ENCODE measurements around the gene LARP1.
"Not testable (repeated sequence)": the region's sequence is repeated elsewhere in the genome, so short reads cannot be mapped to it uniquely, and the experiment has no call there.

Gene LARP1

DNA sequence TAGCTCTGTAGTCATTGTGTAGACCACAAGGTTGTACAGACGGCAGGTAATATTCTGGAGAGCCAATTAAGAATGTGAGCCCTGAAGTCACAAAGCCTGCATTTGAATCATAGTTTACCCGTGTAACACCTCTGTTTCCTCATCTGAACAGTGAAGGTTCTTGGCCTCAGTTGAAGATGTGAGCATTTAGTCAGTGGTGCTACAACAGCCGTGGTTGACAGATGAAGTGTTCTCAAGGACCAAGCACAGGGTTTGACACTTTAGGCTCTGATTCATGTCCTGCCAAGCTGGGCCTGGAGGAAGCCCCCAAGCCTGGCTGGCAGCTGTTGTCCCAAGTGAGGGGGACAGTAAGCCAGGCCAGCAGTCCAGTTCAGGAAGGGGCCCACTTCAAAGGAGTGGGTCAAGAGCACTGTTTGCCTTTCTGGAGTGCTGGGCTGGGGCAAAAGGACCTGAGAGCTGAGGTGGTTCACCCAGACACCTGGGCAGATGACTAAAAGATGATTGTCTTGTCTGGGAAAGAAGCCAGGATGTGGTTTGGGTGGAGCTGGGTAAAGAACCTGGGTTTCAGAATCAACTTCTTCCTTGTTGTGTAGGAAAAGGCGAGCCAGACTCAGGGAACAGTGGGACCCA is 74.5 kb downstream of the LARP1 start:
- H3K4me3 ChIP-seq (ENCODE audit: low read length), result no peak overlapping the region
- no peak for DNase-seq (ENCODE audit: low read depth)
- TF ChIP-seq, protein P1, sequence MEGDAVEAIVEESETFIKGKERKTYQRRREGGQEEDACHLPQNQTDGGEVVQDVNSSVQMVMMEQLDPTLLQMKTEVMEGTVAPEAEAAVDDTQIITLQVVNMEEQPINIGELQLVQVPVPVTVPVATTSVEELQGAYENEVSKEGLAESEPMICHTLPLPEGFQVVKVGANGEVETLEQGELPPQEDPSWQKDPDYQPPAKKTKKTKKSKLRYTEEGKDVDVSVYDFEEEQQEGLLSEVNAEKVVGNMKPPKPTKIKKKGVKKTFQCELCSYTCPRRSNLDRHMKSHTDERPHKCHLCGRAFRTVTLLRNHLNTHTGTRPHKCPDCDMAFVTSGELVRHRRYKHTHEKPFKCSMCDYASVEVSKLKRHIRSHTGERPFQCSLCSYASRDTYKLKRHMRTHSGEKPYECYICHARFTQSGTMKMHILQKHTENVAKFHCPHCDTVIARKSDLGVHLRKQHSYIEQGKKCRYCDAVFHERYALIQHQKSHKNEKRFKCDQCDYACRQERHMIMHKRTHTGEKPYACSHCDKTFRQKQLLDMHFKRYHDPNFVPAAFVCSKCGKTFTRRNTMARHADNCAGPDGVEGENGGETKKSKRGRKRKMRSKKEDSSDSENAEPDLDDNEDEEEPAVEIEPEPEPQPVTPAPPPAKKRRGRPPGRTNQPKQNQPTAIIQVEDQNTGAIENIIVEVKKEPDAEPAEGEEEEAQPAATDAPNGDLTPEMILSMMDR (conservative IDR thresholded peaks at IDR 0.05; ENCODE audit: low read length), result no peak

DNA sequence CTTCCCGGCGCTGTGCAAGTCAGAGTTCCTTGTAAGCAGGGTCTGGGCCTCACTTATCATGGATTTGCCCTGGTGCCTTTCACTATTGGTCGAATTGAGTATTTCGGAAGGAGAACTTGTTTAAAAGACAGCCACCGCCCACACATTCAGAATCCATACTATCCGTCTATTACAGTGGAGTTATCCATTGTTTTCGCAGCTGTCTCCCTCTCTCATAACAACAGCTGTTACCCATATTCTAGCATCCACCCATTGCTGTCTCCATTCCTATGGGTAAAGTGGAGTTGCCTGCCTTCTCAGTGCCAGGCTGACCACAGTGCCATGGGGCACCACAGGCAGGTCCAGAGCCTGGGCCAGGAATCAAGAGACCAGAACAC is 75.0 kb downstream of the LARP1 start:
- DNase-seq (ENCODE audit: low read depth), result no peak
- no peak overlapping the region for H3K4me3 ChIP-seq (ENCODE audit: low read length)
- TF ChIP-seq, protein P1 (conservative IDR thresholded peaks at IDR 0.05; ENCODE audit: low read length), result no peak

DNA sequence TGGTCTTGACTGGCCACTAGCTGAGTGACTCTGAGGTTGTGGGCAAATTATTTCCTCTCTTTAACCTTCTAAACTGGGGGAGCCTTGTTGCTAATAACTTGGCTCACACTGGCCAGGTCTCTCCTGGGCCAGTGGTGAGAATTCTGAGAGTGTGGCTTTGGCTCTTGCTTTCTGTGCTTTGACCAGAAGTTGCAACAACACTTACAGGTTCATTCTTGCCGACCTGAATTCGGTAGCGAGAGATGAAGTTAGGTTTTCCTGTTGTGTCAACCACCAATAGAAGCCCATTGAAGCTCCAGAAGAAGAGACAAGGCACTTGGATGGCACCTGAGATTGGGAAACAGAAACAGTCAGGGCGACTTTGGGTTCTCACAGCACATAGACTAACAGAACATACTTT is 75.4 kb downstream of the LARP1 start:
- no peak for DNase-seq (ENCODE audit: low read depth)
- TF ChIP-seq, protein P1 (conservative IDR thresholded peaks at IDR 0.05; ENCODE audit: low read length), result no peak
- no peak overlapping the region for H3K4me3 ChIP-seq (ENCODE audit: low read length)

DNA sequence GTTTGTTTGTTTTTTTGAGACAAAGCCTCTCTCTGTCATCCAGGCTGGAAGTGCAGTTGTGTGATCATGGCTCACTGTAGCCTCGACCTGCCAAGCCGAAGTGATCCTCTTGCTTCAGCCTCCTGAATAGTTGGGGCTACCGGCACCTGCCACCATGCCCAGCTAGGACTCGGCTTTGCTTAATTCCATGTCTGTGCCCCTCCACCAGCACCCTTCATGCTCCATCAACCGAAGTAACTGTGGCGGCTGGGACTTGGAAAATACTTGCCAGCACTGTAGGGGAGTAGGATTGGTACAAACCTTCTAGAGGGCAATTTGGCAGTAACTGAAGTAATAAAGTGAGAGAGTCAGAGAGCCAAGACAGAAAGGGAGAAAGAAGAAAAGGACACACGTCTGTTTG is 76.3 kb downstream of the LARP1 start:
- TF ChIP-seq, protein P1 (conservative IDR thresholded peaks at IDR 0.05; ENCODE audit: low read length), result no peak
- H3K4me3 ChIP-seq (ENCODE audit: low read length), result no peak overlapping the region
- DNase-seq (ENCODE audit: low read depth), result no peak

DNA sequence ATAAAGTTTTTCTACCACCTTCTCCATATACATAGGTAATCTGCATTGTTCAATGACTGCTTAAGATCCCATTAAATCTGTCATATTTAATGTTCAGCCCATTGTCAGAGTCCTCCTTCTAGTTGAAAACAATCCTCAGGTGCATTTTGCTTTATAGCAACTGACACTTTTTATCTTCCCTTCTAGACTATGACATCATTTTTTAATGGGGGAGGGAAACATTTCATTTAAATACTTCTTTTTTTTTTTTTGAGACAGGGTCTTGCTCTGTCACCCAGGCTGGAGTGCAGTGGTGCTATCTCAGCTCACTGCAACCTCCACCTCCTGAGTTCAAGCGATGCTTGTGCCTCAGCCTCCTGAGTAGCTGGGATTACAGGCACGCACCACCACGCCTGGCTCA is 77.6 kb downstream of the LARP1 start:
- not testable (repeated sequence) for DNase-seq (ENCODE audit: low read depth); H3K4me3 ChIP-seq (ENCODE audit: low read length)

DNA sequence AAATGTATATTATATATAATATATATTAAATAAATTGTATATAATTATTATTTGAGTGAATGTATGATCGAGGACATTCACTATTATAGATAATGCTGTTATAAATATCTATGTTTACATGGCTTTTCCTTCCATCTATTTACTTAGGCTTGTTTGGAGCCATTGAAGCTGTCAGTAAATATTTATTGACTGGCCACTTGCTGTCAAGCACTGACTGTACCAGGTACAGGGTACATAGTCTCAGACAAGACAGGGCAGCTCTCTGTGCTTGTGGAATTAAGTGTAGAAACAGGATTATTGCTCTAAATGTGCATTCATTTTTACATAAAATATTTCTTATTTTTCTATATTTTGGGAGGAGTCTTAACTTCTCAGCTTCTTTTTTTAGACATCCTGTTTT is 78.9 kb downstream of the LARP1 start:
- no peak for DNase-seq (ENCODE audit: low read depth)

DNA sequence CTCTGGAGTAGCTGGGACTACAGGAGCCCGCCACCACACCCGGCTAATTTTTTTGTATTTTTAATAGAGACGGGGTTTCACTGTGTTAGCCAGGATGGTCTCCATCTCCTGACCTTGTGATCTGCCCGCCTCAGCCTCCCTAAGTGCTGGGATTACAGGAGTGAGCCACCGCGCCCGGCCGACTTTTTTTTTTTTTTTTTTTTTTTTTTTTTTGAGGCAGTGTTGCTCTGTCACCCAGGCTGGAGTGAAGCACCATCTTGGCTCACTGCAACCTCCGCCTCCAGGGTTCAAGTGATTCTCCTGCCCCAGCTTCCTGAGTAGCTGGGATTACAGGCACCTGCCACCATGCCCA is 80.5 kb downstream of the LARP1 start:
- not testable (repeated sequence) for H3K4me3 ChIP-seq (ENCODE audit: low read length); DNase-seq (ENCODE audit: low read depth)

More for the DNA sequence above, 78.9 kb downstream of the LARP1 start:
- H3K4me3 ChIP-seq (ENCODE audit: low read length), result no peak overlapping the region
- TF ChIP-seq, protein P1 (conservative IDR thresholded peaks at IDR 0.05; ENCODE audit: low read length), result no peak

DNA sequence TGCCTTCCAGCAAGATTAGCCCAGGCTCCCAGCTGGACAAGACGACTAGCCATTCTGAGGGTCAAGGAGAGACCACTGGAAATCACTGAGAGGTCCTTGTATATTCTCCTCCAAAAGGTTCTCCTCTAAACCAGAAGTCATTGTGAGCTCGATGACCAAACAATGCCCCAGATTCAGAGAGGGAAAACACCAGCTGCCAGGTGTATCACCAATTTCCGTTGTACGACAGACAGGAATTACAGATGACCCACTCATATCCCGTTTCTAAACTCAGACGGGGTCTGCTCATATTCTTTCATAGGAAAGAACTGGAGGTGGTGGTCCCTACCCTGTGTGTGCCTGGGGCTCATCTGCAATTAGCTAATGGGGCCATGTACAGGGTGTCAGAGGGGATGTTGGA is 81.0 kb downstream of the LARP1 start:
- TF ChIP-seq, protein P1 (conservative IDR thresholded peaks at IDR 0.05; ENCODE audit: low read length), result no peak
- no peak for DNase-seq (ENCODE audit: low read depth)
- H3K4me3 ChIP-seq (ENCODE audit: low read length), result no peak overlapping the region
